Stimulated activated CD4-positive, alpha-beta T cell treated with anti-CD3 and anti-CD28 coated beads, Interleukin-15, amount 100 ng/mL, for 24 hours (primary cell): ENCODE measurements around the gene NLGN1.

Experiments
- DNase-seq: peaks from one replicate; pipeline ENCODE4 v3.0.0-alpha.2; 2020

Gene NLGN1

DNA sequence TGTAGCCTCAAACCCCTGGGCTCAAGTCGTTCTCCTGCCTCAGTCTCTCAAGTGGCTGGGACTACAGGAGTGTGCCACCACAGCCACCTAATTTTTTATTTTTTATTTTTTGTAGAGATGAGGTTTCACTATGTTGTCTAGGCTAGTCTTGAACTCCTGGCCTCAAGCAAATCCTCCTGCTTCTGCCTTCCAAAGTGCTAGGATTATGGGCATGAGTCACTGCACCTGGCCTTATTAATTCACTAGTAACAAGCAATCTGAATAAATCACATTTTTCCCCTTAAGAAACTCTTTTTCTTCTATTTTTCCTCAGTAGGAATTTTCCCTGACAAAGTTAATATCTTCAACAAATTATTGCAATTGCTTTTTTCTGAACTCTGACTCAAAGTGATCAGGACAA, 336.9 kb downstream of the NLGN1 start:
- DNase-seq: no peak

GRCh38 chr3:173734895-173735294, 337.4 kb downstream of the NLGN1 start:
- DNase-seq: no peak

DNA sequence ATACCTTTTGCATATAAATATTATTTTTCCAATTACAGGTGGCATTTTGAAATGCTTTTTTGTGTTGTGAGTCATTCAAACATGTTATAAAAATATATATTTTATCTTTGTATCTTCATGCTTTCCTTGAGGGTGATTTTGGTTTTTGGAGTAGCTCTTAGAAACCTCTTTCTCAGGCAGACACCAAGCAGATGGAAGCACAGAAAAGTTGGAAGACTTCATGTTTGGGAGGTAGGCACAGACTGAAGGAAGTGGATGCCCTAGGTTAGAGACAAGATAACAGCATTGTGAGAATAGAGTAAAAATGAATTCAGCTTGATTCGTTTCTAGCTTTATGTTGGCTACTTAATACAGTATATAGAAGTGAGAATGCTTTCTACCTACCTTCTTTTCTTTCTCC, 338.3 kb downstream of the NLGN1 start:
- DNase-seq: no peak

GRCh38 chr3:173737167-173737808, 339.7 kb downstream of the NLGN1 start:
- no peak for DNase-seq

- DNase-seq: no peak
These were observed 342.2 kb downstream of the NLGN1 start for GRCh38 chr3:173739726-173740125.

GRCh38 chr3:173742491-173742890, 344.9 kb downstream of the NLGN1 start:
- no peak for DNase-seq

DNA sequence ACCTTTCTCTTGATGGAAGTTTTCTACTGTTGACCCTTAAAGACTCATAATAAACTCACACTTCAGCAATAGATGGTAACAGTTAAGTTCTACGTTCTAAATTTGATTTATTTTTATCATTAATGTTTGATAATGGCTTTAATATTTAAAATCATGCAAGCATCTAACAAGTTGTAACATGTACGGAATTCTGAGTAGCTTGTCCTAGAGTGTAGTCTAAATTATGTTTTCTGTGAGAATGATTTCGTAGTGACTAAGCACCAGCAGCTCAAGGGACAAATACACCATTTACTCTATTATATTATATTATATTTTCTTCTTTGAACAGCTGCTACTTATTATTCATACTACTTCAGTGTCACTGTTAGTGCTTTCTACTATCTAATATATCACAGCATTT, 345.6 kb downstream of the NLGN1 start:
- DNase-seq: no peak

DNA sequence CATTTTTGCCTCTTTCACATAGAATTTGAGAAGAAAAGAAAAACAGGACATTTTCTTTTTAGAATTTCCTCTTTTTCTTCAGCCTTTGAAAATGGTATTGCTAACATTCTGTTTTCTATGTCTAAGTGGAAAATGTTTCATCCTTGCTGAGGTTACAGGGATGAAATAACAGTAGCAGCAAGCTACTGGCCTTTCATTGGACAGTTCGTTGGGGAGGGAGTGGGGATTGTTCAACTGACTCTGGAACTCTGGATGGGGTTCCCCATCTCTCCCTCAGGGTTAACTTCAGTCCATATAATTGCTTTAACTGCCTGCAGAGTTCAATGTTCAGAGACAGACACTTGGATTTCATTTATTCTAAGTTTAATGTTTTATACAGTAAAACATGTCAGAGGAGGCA, 346.0 kb downstream of the NLGN1 start:
- DNase-seq: no peak

DNA sequence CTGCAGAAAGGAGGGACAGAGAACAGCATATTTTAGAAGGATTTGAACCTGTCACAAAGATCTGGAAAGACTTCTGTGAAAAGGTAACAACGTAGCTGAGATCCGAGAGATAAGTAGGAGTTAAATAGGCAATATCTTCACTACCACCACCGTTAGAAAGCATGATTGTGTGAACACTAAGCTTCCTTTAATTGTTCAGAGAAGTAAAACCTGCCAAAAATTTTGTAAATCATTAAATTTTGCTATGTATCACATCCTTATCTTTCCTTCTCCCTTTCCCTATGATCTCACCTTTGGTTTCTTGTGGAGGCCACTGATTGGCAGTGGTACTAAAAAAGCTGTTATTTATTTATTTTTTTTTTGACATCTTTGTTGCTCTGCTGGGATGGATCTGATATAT, 346.9 kb downstream of the NLGN1 start:
- no peak for DNase-seq

- no peak for DNase-seq
These were observed 347.4 kb downstream of the NLGN1 start for GRCh38 chr3:173744895-173745294.

GRCh38 chr3:173745952-173746682, 348.6 kb downstream of the NLGN1 start:
- DNase-seq: no peak

DNA sequence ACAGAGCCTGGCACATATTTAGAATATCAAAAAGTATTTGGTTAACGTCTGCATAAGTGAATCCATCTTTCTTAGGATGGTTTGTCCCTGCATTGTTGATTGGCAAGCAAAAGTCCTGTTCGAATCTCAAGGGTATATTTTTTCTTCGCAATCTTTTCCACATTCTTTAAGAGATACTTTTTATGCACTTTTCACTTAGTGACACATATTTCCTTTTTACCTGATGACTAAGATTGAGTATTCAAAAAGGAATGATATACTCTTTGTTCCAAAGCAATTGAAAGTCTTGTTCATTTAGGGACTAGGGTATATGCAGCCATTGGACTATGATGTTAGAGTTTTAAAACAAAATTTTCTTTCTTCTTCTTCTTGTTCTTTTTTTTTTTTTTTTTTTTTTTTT, 349.9 kb downstream of the NLGN1 start:
- no peak for DNase-seq

DNA sequence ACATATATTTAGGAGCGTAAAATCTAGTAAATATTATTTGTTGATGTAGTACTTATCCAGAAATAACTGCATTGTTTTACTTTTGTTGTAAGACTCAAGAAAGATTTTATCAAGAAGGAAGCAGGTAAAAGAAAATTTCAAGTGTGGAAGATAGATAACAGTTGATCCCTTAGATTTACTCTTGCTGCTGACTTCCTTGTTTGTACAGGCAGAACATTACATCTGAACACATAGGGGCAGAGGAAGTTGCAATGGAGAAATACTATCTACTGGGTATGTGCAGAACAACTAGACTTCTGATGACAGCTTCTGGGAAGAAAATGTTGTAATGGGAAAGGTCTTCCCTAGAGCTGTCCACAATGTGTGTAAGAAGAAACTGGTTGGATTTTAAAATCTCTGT, 350.6 kb downstream of the NLGN1 start:
- no peak for DNase-seq

DNA sequence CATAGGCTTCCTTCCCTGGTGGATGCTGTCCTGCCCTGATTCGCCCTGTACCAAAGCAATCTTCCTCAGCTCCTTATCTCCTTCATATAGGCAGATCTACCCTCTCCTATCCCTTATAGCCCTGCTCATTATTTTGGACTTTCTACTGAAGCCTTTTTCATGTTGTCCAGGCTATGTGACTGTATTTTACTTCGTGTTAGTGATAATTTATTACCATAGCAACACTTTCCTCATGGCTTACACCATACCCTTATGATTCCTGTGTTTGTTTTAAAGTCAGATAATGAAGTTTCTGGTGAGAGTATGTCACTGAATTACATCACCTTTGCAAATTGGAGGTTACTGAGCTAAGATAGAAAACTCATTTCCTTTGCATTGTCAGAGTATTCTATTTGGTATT, 352.6 kb downstream of the NLGN1 start:
- no peak for DNase-seq

GRCh38 chr3:173750591-173750990, 353.0 kb downstream of the NLGN1 start:
- no peak for DNase-seq

GRCh38 chr3:173753593-173753992, 356.0 kb downstream of the NLGN1 start:
- no peak for DNase-seq

GRCh38 chr3:173755161-173755560, 357.6 kb downstream of the NLGN1 start:
- no peak for DNase-seq

DNA sequence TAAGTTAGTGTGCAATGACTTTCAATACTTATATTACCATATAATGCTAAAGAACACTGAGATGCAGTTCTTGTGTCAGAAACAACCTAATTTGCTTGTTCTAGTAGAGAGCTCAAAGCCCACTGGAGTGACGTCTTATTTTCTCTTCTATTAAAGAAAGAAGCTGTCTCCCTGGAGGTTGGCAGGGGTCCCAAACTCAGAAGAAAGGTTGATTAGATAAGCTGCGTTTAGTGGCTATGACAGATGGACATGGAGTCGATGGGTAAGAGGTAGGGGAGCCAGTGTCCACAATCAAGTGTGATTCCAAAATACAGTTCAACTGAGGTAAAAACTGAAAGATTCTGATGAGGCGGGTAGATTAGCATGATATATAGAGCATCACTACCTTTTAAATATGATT, 363.6 kb downstream of the NLGN1 start:
- DNase-seq: no peak

- no peak for DNase-seq
These were observed 365.0 kb downstream of the NLGN1 start for GRCh38 chr3:173762501-173762900.

- DNase-seq: no peak
These were observed 372.5 kb downstream of the NLGN1 start for GRCh38 chr3:173770011-173770410.

DNA sequence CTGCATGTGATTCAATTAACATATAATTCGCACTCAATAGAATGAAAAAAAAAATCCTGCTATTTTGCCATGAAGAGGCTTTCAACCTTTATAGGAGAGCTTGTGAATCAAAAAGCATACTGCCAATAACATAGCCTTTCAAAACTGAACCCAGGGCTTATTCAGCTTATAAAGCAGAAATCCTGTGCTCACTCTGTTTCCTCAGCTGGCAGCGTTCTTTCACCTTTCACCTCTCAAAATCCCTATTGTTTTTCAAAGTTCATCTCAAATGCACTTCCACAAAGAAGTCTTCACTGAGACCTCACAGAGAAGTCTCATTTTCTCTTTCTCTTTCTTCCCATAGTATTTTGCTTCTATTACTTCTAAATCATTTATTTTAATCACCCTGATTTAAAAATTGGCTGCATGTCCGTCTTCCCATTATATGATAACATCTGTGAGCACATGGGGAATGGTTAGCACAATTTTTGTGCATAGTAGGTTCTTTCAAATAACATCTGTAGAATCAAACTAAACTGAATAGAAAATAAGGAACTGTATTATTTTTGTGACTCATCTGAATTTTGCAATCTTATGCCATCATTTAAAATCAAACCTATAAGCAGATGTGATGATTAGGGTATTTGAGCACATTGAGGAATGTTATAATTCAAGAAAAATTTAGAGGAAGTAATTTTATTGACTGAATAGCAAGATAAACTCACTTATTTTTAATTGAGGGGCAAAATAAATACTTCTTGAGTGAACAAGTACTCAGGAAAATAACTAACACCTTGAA, 373.4 kb downstream of the NLGN1 start:
- no peak for DNase-seq

DNA sequence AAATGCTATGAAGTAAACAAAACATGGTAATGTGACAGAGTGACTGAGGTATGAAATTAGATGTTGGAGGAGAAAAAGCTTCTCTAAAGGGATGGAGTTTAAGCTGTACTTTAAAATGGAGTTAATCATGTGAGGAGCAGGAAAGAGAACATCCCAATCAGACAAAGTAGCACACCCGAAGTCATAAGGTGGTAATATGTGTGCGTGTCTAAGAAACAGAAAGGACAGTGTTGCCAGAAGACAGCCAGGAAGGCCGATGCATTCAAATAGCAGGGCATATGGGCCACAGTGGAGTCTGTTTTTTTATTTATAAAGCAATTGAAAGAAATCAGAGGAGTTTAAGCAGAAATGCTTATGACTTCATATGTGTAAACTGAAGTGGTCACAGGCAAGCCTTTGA, 376.3 kb downstream of the NLGN1 start:
- DNase-seq: no peak

GRCh38 chr3:173774294-173774693, 376.8 kb downstream of the NLGN1 start:
- DNase-seq: no peak

DNA sequence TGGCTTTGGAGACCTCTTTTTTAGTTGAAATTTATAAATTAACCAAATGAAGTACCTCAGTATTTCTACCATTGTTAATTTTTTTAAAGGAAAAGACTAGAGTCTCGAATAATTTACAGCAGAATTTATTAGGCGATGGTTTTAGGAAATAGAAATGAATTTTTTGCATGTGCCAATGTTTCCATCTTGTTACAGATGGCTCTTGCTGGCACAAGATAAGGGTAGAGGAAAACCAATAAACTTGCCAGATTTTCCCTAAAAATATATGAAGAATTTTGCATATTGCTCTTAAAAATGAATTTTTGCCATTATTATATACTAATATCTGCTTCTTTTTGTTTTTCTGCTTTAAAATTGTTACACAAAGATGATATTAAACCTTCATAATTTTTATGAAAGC, 380.7 kb downstream of the NLGN1 start:
- no peak for DNase-seq
